VCaP (cell line): ENCODE data around the gene GRAP2.
"Not testable (repeated sequence)": the region's sequence is repeated elsewhere in the genome, so short reads cannot be mapped to it uniquely, and the experiment has no call there.

ENCODE experiments used
- H3K27ac ChIP-seq: fragments of 450-650 bp; 2 replicates; pipeline ENCODE4 v1.5.1; 2017
- TF ChIP-seq, protein P1 (sequence below): fragments of 450-650 bp; conservative IDR thresholded peaks from 2 replicates; pipeline ENCODE4 v1.5.1; 2017; ENCODE audit warnings: mild to moderate bottlenecking, moderate library complexity

Gene GRAP2

DNA sequence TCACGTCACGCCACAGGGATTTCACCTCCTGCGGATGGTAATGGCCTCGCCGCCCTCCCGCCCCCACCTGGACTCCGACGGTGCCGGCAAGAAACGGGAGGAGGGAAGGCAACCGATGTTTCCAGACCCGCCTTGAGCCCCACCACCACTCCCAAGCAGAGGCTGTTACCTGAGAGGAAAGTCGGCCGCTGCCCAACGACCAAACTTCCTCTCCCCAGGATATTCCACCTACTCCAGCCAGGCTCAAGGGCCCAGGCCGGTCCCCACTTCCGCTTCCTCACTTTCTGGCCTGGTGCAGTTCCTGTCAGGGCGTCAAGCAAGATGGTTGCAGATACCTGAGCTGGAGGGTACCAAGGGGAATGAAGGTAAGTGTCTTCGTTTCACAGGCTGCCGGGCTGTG lies 7.4 kb upstream of the GRAP2 start, which contains the start of gene ENTHD1:
Gene ENTHD1, minus strand, starts transcription at position 235 of the 400 bp plus-strand sequence. CDS start 6,012 bp downstream, outside the sequence.
- TF ChIP-seq, protein P1, sequence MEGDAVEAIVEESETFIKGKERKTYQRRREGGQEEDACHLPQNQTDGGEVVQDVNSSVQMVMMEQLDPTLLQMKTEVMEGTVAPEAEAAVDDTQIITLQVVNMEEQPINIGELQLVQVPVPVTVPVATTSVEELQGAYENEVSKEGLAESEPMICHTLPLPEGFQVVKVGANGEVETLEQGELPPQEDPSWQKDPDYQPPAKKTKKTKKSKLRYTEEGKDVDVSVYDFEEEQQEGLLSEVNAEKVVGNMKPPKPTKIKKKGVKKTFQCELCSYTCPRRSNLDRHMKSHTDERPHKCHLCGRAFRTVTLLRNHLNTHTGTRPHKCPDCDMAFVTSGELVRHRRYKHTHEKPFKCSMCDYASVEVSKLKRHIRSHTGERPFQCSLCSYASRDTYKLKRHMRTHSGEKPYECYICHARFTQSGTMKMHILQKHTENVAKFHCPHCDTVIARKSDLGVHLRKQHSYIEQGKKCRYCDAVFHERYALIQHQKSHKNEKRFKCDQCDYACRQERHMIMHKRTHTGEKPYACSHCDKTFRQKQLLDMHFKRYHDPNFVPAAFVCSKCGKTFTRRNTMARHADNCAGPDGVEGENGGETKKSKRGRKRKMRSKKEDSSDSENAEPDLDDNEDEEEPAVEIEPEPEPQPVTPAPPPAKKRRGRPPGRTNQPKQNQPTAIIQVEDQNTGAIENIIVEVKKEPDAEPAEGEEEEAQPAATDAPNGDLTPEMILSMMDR = no peak

DNA sequence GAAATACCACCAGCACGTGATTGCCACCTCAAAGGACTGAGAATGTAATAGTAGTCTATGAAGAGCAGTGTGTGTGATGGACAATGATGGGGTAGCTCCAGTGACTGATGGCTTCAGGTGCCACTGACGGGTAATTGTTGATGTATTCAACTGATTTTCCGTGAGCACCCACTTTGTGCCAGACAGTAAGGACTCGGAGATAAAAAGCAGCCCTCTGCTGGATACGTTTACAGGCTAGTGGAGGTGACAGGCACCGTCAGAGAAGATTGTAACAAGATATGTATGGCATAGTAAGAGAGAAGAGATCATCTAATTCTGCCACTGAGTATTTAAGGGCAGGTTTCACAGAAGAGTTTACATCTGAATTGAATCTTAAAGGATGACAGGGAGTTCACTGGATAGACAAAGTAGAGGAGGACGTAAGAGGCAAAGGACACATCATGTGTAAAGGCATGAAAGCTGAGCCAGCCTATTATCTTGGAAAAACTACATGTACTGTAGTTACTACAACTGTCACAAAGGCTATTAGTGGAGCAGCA lies 6.3 kb upstream of the GRAP2 start:
- TF ChIP-seq, protein P1 = no peak
- no peak overlapping the region for H3K27ac ChIP-seq

More for the DNA sequence above, 7.4 kb upstream of the GRAP2 start, which contains the start of gene ENTHD1:
- no peak within 1 kb of the TSS for H3K27ac ChIP-seq

DNA sequence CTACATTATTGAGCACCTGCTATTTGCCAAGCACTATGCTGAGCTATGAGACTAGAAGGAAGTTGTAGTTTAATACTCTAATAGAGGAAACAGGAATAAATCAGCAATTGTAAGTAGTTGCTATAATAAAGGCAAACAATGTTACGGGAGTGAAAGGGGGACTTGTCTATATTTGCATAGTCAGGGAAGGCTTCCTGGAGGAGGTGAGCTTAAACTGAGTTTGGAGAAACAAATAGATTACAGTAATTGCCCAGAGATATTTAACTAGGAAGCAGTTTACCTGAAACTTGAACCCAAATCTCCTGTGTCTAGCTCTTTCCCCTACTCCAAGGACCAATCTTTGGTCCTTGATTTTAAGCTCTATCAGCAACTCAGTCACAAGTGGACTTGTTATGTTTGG lies 5.2 kb upstream of the GRAP2 start:
- H3K27ac ChIP-seq = no peak overlapping the region
- TF ChIP-seq, protein P1 = no peak

DNA sequence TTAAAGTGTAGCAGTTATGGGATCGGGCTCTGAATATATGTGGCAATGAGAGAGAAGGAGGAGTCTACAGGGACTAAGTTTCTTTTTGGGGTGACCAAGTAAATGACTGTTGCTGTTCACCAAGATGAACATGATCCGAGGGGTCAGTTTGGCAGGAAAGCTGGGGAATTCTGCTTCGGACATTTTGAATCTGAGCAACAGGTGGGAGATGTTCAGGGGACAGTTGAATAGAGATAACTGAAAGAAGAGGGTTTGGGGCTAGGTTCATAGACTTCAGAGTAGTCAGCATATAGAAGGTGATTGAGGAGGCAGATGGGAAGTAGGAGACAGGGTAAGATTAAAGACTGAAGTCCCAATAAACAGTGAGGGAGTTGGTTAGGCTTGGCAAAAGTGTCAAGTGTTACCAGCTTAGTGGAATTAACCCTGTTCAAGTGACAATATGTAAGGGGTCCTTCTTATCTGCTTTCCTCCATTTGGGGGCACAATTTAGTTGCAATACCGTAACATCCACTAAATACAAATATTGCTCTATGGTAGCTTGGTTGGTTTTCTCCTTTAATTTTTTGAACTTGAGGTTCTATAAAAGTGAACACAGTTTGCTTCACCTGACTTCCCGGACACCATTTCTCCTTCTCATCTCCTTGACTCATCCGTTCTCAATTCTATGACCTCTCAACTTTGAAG lies 4.4 kb upstream of the GRAP2 start:
- TF ChIP-seq, protein P1 = no peak
- no peak overlapping the region for H3K27ac ChIP-seq

DNA sequence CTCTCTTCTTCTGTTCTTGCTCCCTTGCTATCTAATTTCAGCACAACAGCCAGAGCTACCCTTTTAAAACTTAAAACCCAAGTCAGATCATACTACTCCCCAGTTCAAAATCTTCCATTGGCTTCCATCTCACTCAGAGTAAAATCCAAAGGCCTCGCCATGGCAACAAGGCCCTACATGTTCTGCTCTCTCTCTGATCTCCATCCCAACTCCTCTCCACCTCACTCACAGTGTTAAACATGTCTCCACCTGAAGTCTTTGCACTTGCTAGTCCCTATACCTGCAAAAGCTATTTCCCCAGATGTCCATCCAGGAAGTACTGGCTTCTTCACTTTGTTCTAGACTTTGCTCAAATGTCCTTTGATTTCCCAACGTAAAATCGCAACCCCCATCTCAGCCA lies 3.0 kb upstream of the GRAP2 start:
- TF ChIP-seq, protein P1 = no peak

DNA sequence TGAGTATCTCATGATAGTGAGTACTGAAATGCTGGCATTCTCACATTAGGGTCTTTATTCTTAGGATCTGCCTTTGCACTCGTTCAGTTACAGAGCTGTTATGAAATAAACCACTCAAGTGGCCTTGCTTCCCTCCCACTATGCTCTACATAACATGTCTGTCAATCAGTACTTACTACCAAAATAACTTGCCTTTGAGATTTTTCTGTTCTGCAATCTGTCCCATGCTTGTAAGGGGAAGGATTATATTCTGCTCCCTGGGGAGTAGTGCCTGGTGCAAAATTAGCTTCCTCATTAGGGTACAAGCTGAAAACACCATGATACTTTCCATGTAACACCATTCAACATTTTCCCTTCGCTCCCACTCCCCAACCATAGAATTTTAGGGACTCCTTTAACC lies 1.9 kb upstream of the GRAP2 start:
- H3K27ac ChIP-seq = no peak overlapping the region
- TF ChIP-seq, protein P1 = no peak

More for the DNA sequence above, 3.0 kb upstream of the GRAP2 start:
- H3K27ac ChIP-seq = no peak overlapping the region

DNA sequence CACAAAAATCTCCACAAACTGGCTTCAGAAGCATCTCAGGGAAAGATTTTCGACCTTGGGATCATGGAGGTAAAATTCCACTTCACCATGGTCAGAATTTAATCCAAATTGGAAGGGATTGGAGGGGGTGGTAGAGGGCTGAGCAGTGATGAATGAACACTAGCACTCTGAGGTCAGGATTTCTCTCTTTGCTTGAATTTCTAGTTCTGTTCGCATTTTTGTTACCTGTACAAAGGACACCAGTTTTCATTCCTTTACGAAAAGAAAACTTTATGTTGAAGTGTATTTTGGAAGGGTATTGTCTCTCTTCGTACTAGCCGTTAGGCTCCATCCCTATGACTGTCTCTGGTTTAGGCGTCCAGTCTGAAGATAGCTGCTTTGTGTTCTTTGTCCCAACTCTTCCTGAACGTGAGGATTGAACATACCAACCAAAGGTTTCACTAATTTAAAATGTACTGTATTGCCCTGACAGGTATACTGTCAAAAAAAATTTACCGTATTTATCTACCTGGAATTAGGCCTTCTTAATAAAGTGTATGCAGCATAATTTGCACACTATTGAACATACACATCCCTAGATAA lies 772 bp downstream of the GRAP2 start:
- H3K27ac ChIP-seq = no peak overlapping the region
- TF ChIP-seq, protein P1 = no peak

DNA sequence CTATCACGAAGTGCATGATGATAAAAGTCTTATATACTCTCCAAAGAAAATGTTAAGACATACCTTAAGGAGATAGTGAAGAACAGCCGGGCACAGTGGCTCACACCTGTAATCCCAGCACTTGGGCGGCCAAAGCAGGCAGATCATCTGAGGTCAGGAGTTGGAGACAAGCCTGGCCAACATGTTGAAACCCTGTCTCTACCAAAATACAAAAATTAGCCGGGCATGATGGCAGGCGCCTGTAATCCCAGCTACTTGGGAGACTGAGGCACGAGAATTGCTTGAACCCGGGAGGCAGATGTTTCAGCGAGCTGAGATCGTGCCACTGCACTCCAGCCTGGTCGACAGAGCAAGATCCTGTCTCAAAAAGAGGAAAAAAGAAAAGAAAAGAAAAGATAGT lies 3.1 kb downstream of the GRAP2 start:
- H3K27ac ChIP-seq = not testable (repeated sequence)
